ENCODE results near the gene SMIM36. TPM values are rescaled to one million over a fixed set of nuclear protein-coding genes. Genes with fewer than 3 reads are reported as not detected.
"Not testable (repeated sequence)": the region's sequence is repeated elsewhere in the genome, so short reads cannot be mapped to it uniquely, and the experiment has no call there.

Gene SMIM36
- total RNA-seq, 2 experiments from 2014 or later: not detected

DNA sequence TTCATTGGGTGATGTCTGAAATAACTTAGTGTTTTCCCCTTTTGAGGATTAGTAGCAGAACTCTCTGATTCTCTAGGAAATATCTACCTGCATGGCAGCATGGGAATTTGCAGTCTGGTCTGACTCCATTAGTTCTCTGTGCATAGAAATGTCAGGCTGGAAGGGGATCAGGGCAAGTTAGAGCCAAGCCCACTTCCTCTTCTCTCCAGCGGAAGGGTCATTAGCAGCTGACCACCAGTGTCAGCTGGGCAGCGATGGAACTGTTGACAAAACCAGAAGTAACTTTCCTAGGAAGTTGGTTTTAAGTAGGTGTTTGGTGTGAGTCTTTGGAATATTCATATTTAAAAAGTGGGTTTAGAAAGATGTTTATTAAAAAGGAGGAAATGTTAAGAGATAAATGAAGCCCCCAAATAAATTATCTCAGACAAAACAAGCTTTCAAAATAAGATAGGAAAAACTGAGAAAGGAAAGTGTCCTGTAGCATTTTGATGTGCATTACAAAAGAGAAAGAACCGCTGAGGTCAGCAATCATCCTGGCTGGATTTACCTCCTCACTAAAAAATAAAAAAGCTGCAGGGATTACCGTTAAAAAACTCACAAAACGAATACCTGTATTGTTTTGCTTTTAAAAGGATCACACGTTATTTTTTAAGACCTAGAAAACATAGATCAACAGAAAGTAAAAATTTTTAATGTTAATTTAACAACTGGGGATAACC lies 57.3 kb downstream of the SMIM36 start:
- no peak for DNase-seq
- H3K36me3 Mint-ChIP-seq: no peaks in the 10 kb centered on the region
- no peaks in the 10 kb centered on the region for H3K9me3 Mint-ChIP-seq
- H3K4me1 Mint-ChIP-seq: peaks cover 8% of the 10 kb centered on the region
- no peak overlapping the region for H3K27ac Mint-ChIP-seq
- H3K27me3 Mint-ChIP-seq: peaks cover 3% of the 10 kb centered on the region
- no peak overlapping the region for H3K4me3 Mint-ChIP-seq

DNA sequence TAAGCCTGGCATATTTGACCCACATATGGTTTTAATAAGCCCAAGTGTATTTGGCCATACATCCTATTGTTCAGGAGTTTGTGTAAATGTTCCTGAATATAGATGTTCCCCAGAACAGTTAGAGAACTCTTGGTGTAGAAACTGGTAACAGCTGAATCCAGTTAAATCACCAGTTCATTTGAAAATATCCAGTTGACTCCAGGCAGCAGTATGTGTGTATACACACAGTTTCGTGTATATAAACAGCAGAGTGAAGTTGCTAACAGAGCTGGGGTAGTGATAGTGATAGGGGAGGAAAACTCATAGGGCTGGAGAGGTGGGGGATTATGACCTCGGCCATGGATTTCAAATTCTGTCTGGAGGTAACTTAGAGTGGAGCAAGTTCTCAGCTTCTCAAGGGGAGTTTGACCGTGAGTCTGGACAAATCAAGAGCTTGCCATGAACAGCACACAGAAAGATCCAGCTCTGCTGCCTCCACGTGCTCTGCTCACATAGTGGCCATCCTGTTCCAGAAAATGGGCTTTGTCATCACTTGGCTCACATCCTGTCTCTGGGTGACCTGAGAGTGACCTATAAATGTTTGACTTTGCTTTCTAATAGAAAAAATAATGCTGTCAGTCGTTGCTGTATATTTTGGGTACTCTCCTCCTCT lies 59.0 kb downstream of the SMIM36 start:
- Mint-ChIP-seq H3K27ac (no peak overlapping the region), H3K36me3 (no peaks in the 10 kb centered on the region), H3K9me3 (no peaks in the 10 kb centered on the region), H3K27me3 (peaks cover 8% of the 10 kb centered on the region), H3K4me1 (peaks cover 3% of the 10 kb centered on the region), H3K4me3 (no peak overlapping the region)
- DNase-seq: no peak

DNA sequence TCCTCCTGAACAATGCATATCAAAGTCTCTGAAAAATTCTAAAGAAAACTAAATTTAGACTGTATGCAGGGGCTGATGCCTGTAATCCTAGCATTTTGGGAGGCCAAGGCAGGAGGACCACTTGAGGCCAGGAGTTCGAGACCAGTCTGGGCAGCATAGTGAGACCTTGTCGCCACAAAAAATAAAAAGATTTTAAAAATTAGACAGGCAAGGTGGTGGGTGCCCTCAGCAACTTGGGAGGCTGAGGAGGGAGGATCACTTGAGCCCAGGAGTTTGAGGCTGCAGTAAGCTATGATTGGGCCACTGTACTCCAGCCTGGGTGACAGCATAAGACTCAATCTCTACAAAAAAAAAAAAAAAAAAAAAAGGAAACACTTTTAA lies 59.5 kb downstream of the SMIM36 start:
- DNase-seq: no peak
- Mint-ChIP-seq H3K27me3 (peaks cover 6% of the 10 kb centered on the region), H3K9me3 (no peaks in the 10 kb centered on the region), H3K4me1 (peaks cover 3% of the 10 kb centered on the region), H3K36me3 (no peaks in the 10 kb centered on the region), H3K27ac (no peak overlapping the region), H3K4me3 (no peak overlapping the region)

DNA sequence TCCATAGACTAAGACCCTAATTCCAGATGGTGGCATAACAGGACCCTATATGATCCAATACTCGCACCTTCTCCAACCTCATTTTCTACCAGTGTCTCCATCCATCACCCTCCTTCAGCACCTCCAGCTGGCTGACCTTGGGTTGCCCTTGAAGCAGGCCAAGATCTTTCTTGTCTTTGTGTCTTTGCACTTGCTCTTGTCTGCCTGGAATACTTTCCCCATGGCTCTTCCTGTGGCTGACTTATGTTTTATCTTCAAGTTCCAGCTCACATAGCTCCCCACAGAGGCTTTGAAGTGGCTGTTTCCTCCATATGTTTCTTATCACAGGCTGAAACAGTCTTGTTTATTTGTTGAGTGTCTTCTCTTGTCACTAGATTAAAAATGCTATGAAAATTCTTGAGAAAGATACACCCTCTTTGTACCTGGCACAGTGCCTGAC lies 60.0 kb downstream of the SMIM36 start:
- H3K27me3 Mint-ChIP-seq: peaks cover 5% of the 10 kb centered on the region
- peaks cover 5% of the 10 kb centered on the region for H3K4me1 Mint-ChIP-seq
- no peak overlapping the region for H3K4me3 Mint-ChIP-seq
- H3K36me3 Mint-ChIP-seq: no peaks in the 10 kb centered on the region
- no peak overlapping the region for H3K27ac Mint-ChIP-seq
- H3K9me3 Mint-ChIP-seq: no peaks in the 10 kb centered on the region
- DNase-seq: no peak

DNA sequence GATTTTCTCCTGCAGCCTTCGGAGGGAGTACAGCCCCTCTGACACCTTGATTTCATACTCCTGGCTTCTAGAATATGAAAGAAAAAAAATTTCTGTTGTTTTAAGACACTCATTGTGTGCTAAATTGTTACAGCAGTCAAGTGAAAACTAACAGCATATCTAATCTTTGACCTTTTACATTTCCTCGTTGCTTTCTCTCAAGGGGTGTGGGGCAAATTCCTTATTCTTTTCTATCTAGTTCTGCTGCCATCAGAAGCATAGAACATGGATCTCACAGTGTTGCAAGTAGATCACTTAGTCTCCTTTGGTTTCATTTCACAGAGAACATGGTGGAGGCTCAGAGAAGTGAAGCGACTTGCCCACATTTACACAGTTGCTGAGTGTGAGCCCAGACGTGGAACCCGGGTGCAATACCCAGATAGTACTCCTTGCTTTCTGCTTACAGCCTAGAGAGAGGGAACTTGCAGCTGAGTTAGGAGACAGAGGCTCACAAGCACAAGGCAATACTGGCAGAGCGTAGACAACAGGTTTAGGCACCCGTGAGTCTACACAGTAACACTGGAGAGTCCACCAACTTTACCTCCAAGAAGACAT lies 60.9 kb downstream of the SMIM36 start:
- H3K4me3 Mint-ChIP-seq: no peak overlapping the region
- peaks cover 5% of the 10 kb centered on the region for H3K27me3 Mint-ChIP-seq
- peaks cover 5% of the 10 kb centered on the region for H3K4me1 Mint-ChIP-seq
- H3K9me3 Mint-ChIP-seq: no peaks in the 10 kb centered on the region
- DNase-seq: no peak
- no peak overlapping the region for H3K27ac Mint-ChIP-seq
- H3K36me3 Mint-ChIP-seq: no peaks in the 10 kb centered on the region

DNA sequence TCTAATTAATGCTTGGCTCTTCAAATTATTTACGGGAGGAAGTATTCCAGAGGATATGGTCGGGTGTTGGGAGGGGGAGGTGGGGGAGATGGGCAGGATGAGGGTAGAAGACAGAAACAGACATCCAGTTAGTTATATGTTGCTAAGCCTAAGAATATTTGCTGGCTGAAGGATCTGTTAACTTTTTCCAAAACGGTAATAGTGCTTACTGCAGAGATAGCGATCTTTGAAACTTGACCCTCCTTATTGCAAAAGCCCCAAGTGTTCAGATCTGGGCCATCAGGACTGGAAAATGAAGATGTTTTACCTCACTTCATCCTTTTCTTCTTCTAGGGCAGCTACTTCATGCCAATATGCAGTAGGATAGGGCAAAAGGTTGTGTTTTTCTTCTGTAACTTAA lies 62.6 kb downstream of the SMIM36 start:
- no peak for DNase-seq
- Mint-ChIP-seq H3K36me3 (no peaks in the 10 kb centered on the region), H3K27me3 (peaks cover 5% of the 10 kb centered on the region), H3K4me1 (peaks cover 10% of the 10 kb centered on the region), H3K9me3 (no peaks in the 10 kb centered on the region), H3K27ac (no peak overlapping the region), H3K4me3 (no peak overlapping the region)

DNA sequence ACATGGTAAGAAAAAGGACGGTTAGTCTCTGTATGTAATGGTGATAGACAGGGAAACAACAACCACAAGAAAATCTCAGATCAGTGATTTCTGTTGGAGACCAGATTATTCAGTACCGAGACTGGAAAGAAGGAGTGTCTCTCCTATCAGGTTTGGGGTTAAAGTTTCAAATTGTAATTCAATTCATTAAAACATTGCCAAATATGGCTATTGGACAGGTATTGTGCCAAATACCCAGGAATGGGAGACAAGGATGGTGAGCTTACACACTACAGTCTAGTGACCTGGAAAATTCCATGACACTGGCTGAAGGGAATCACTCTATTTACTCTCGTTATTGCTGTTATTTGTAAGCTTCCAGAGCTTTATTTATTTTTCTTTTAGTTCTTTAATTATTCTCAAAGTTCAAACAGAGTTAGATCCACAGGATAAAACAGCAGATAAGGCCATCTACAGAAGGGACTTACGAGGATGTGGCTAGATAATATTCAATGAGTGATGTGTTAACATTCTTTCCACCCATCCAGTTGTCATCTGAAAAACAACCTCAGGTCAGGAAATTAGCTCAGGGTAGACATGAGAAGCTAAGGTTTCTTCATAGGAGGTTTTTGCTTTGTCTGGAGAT lies 64.6 kb downstream of the SMIM36 start:
- Mint-ChIP-seq H3K4me3 (no peak overlapping the region), H3K36me3 (no peaks in the 10 kb centered on the region), H3K4me1 (peaks cover 10% of the 10 kb centered on the region), H3K9me3 (no peaks in the 10 kb centered on the region), H3K27ac (no peak overlapping the region), H3K27me3 (peaks cover 5% of the 10 kb centered on the region)
- no peak for DNase-seq

DNA sequence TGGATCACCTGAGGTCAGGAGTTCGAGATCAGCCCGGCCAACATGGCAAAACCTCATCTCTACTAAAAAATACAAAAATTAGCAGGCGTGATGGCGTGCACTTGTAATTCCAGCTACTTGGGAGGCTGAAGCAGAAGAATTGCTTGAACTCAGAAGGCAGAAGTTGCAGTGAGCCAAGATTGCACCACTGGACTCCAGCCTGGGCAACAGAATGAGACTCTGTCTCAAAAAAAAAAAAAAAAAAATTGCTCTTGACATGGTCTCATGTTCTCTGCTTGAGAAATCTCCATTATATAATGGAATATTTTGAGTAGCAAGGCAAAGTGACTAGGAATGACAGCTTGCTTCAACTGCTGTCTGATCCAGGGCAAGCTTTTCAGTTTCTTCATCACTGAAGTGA lies 65.2 kb downstream of the SMIM36 start:
- not testable (repeated sequence) for DNase-seq, H3K4me1 Mint-ChIP-seq, H3K27ac Mint-ChIP-seq, H3K36me3 Mint-ChIP-seq, H3K9me3 Mint-ChIP-seq, H3K4me3 Mint-ChIP-seq, H3K27me3 Mint-ChIP-seq

DNA sequence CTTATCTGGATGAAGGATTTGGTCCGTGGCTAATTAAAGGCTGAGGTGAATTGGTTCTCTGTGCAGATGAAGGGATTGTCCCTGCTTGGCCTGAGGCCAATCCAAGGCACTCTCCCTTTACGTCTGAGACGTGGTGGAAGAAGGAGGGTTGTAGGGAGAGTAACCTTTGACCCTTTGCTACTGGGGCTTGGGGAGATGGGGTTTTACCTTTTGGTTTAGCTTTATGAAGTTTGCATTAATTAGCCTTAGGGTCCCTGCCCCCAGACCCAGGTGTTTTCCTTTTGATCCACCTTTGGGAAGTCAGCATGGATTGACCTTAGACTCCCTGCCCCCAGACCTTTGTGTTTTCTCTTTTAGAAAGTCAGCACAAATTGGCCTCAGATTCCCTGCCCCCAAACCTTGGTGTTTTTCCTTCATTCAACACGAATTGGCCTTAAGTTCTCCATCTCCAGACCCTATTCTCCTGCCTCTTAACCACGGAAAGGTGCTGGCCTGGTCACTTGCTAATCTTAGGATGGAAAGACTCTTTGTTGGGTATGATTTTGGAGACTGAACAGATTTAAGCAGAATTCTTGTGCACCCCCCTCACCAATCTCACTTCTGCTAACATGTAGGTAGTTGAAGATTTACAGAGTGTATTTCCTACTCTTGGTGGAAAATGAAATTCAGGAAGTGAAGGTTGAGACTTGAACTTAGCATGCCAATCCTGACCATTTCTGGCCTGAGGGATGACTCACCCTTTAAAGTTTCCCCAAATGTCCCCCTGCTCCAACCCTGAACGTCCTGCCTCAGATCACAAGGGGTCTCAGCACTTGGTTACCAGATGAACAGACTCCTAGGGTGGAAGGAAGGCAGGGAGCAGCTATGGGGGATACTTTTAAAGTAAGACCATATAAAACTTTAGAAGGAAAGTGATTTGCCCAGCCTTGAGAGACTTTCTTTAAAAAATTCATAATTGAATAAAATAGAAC lies 66.5 kb downstream of the SMIM36 start:
- H3K4me3 Mint-ChIP-seq: no peak overlapping the region
- no peak for DNase-seq
- H3K4me1 Mint-ChIP-seq: peaks cover 7% of the 10 kb centered on the region
- H3K27me3 Mint-ChIP-seq: peaks cover 5% of the 10 kb centered on the region
- H3K27ac Mint-ChIP-seq: peak overlapping the region; percentile 27
- H3K9me3 Mint-ChIP-seq: no peaks in the 10 kb centered on the region
- H3K36me3 Mint-ChIP-seq: no peaks in the 10 kb centered on the region

DNA sequence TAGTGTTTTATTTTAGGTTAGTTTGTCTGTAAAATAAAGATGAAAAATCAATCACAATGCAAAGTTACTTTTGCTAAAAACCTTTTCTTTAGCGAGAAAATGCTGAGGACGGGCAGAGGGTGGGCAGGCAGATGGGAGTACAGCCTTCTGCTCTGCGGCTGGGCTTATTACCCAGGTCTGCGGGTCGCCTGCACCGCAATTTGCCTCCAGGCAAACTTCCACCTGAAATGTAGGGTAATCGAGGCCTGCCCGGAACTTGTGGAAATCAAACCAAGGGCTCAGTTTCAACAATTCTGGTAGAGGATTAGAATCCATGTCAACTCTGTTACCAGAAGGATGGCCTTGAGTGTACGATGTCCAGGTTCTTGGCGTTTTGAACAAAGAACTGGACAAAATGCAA lies 67.3 kb downstream of the SMIM36 start:
- Mint-ChIP-seq H3K27ac (no peak overlapping the region), H3K4me3 (no peak overlapping the region), H3K4me1 (peaks cover 7% of the 10 kb centered on the region), H3K27me3 (peaks cover 5% of the 10 kb centered on the region), H3K36me3 (no peaks in the 10 kb centered on the region), H3K9me3 (no peaks in the 10 kb centered on the region)
- no peak for DNase-seq

DNA sequence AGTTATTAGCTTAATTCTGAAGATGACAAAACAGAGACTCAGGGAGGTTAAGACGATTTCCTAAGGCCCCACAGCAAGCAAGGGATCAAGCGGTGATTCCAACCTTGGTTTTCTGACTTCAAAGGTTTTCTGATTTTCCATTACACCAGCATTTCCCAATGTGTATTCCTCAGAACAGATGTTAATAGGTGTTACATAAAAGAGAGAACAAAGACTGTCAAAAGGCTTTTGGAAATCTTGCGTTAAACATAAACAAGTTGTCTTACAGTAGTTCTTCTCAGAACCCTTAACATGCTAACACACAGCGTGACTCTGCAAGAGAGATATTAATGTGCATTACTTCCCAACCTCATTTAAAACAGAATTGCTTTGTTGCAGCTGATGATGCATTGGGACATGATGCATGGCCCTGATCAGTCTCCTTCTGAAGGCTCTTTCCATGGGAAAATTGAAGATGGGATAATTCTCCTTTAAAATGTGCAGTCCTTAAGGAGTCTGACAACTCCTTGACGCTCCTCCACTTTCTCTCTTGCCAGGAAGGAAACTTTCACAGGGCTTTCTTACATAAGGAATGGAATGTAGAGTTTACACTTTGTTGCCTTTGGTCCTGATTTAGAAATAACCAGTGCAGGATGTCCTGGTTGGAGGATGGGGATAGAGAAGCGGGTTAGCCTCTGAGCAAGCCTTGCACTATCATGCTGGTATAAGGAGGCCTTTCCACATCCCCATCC lies 68.1 kb downstream of the SMIM36 start:
- H3K27me3 Mint-ChIP-seq: no peaks in the 10 kb centered on the region
- H3K27ac Mint-ChIP-seq: no peak overlapping the region
- H3K36me3 Mint-ChIP-seq: no peaks in the 10 kb centered on the region
- H3K9me3 Mint-ChIP-seq: no peaks in the 10 kb centered on the region
- no peak for DNase-seq
- peaks cover 7% of the 10 kb centered on the region for H3K4me1 Mint-ChIP-seq
- no peak overlapping the region for H3K4me3 Mint-ChIP-seq

DNA sequence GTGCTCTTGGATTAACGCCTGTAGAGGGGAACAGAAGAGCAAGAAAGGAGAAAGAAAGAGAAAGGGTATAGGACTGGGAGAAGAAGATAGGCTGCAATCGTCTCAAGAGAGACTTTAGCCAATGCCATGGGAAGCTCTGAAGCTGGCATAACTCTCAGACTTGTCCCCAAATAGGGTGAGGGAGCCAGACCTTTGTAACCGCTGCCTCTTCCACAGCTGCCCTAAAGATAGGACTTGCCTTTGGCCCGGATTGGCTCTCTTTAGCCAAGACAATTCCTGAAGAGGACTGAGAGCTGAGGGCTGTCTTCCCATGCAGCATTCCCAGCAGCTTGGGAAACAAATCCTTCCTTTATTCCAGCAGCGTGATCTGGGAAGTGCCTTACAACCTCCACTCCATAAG lies 68.8 kb downstream of the SMIM36 start:
- Mint-ChIP-seq H3K27me3 (no peaks in the 10 kb centered on the region), H3K36me3 (no peaks in the 10 kb centered on the region), H3K9me3 (no peaks in the 10 kb centered on the region)

DNA sequence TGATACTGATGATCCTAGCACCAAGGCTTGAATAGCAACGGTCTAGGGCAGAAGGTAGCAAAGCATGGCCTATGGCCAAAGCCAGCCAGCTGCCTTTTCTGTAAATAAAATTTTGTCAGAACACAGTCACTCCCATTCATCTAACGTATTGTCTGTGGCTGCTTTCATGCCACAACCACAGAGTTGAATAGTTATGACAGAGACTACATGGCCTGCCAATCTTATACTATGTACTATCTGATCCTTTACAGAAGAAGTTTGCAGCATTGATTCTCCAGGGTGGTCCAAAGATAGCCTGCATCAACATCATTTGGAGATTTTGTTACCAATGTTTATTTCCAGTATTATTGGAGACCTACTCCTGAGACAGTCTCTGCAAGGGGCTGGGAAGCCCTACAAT lies 69.7 kb downstream of the SMIM36 start:
- peaks cover 12% of the 10 kb centered on the region for H3K4me1 Mint-ChIP-seq
- no peak overlapping the region for H3K27ac Mint-ChIP-seq
- no peaks in the 10 kb centered on the region for H3K27me3 Mint-ChIP-seq
- DNase-seq: no peak
- no peaks in the 10 kb centered on the region for H3K36me3 Mint-ChIP-seq
- H3K9me3 Mint-ChIP-seq: no peaks in the 10 kb centered on the region
- no peak overlapping the region for H3K4me3 Mint-ChIP-seq

More for the DNA sequence above, 68.8 kb downstream of the SMIM36 start:
- Mint-ChIP-seq H3K4me3 (no peak overlapping the region), H3K27ac (no peak overlapping the region), H3K4me1 (peaks cover 7% of the 10 kb centered on the region)
- DNase-seq: no peak

DNA sequence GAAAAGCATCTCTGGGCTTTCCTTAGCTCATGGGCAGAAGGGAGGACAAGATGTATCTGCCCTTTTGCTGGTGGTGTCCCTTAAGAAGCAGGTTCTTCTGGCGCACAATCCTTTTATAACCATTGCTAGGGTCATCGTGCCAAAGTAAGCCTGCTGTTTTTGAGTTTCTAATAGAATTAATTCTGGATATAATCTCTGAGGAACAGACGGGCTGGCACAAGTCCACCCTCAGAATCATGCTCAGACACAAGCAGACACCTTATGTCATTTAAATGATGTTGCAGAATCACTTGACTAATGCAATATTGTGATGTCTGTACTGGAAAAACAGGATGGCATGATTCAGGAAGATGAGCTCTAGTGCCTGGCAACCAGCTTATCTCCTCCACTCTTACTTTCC lies 70.9 kb downstream of the SMIM36 start:
- Mint-ChIP-seq H3K4me3 (no peak overlapping the region), H3K27me3 (peaks cover 3% of the 10 kb centered on the region), H3K36me3 (no peaks in the 10 kb centered on the region), H3K27ac (no peak overlapping the region), H3K9me3 (no peaks in the 10 kb centered on the region), H3K4me1 (peaks cover 10% of the 10 kb centered on the region)
- DNase-seq: no peak

All from activated naive CD8-positive, alpha-beta T cell treated with anti-CD3 and anti-CD28 coated beads for 36 hours (primary cell).